Fibroblast of lung (primary cell): ENCODE measurements around the gene GET4. TPM values are rescaled to one million over a fixed set of nuclear protein-coding genes. Genes with fewer than 3 reads are reported as not detected.
"Not testable (repeated sequence)": the region's sequence is repeated elsewhere in the genome, so short reads cannot be mapped to it uniquely, and the experiment has no call there.

Experiments used
- DNase-seq, 2 donors: peaks; one replicate each; pipeline versions ENCODE4 v3.0.0 to v3.0.0-alpha.2; 2010; ENCODE audit warnings: low read depth in 2 of 2
- H2AFZ ChIP-seq: 2 replicates; pipeline ENCODE4 v1.5.1; 2012; ENCODE audit warnings: low read length, control low read depth, inconsistent platforms
- H3K27ac ChIP-seq: 2 replicates; pipeline ENCODE4 v1.5.1; 2011; ENCODE audit warnings: low read length, control low read depth; ENCODE audit not compliant: insufficient read depth
- H3K27me3 ChIP-seq: 2 replicates; pipeline ENCODE4 v1.5.1; 2011; ENCODE audit warnings: mild to moderate bottlenecking, low read length; ENCODE audit not compliant: control insufficient read depth, insufficient read depth
- H3K36me3 ChIP-seq: 2 replicates; pipeline ENCODE4 v1.5.1; 2011; ENCODE audit warnings: low read length; ENCODE audit not compliant: control insufficient read depth, insufficient read depth
- H3K4me1 ChIP-seq: 2 replicates; pipeline ENCODE4 v1.5.1; 2011; ENCODE audit warnings: low read length; ENCODE audit not compliant: control insufficient read depth, insufficient read depth; ENCODE audit errors: extremely low read depth
- H3K4me2 ChIP-seq: 2 replicates; pipeline ENCODE4 v1.5.1; 2011; ENCODE audit warnings: low read length, control low read depth; ENCODE audit not compliant: insufficient read depth; ENCODE audit errors: extremely low read depth
- H3K4me3 ChIP-seq, 4 experiments: fragments of 200-600 bp in 1 of 4; sonication (generic) in 1 of 4; replicated peaks in 1 of 4; 2 replicates each; pipeline ENCODE4 v1.5.1; 2011 to 2016; ENCODE audit warnings: low read length in 4 of 4, low read depth in 3 of 4, mild to moderate bottlenecking in 3 of 4, control low read depth in 2 of 4, inconsistent platforms in 1 of 4, mixed read lengths in 1 of 4; ENCODE audit not compliant: insufficient read depth in 1 of 4; ENCODE audit errors: control extremely low read depth in 1 of 4
- H3K79me2 ChIP-seq: 2 replicates; pipeline ENCODE4 v1.5.1; 2012; ENCODE audit warnings: mild to moderate bottlenecking, low read length, inconsistent platforms; ENCODE audit not compliant: control insufficient read depth, insufficient read depth
- H3K9ac ChIP-seq: 2 replicates; pipeline ENCODE4 v1.5.1; 2011; ENCODE audit warnings: mild to moderate bottlenecking, low read length, control low read depth; ENCODE audit not compliant: insufficient read depth
- H3K9me3 ChIP-seq: 2 replicates; pipeline ENCODE4 v1.5.1; 2012; ENCODE audit warnings: low read depth, low read length; ENCODE audit not compliant: control insufficient read depth, insufficient read depth
- H4K20me1 ChIP-seq: 2 replicates; pipeline ENCODE4 v1.5.1; 2011; ENCODE audit warnings: low read length; ENCODE audit not compliant: control insufficient read depth, insufficient read depth; ENCODE audit errors: extremely low read depth
- EZH2 ChIP-seq: IDR thresholded peaks from 2 replicates; pipeline ENCODE4 v1.5.1; 2012; ENCODE audit warnings: low read length, control low read depth, mild to moderate bottlenecking; ENCODE audit errors: missing control alignments
- polyA plus RNA-seq, 2 donors: library from polyadenylated mRNA; depleted of rRNA in 1 of 2; stranded (reverse) in 1 of 2; unstranded in 1 of 2; fragments of >200 nt; gene quantifications; 2 replicates each; pipeline ENCODE4 v1.2.1, GENCODE V29; 2011 to 2012; ENCODE audit warnings: missing spikeins in 1 of 2
- total RNA-seq: library from RNA; depleted of rRNA; stranded (reverse); fragments of >200 nt; gene quantifications from 2 replicates; pipeline ENCODE4 v1.2.1, GENCODE V29; 2014
- TF ChIP-seq, protein P1 (sequence below), 2 donors: IDR thresholded peaks in 1 of 2; conservative IDR thresholded peaks in 1 of 2; 1 replicate in 1 of 2; 2 replicates in 1 of 2; pipeline ENCODE4 v1.5.1; 2011 to 2012; ENCODE audit warnings: low read length in 2 of 2, control low read depth in 1 of 2, inconsistent platforms in 1 of 2, low read depth in 1 of 2, mild to moderate bottlenecking in 1 of 2

GET4 gene
- total and polyA plus RNA-seq, 2 donors (not counting 1 experiment from before 2014, with no cell fraction given) = 13.4 to 23.1 TPM

DNA sequence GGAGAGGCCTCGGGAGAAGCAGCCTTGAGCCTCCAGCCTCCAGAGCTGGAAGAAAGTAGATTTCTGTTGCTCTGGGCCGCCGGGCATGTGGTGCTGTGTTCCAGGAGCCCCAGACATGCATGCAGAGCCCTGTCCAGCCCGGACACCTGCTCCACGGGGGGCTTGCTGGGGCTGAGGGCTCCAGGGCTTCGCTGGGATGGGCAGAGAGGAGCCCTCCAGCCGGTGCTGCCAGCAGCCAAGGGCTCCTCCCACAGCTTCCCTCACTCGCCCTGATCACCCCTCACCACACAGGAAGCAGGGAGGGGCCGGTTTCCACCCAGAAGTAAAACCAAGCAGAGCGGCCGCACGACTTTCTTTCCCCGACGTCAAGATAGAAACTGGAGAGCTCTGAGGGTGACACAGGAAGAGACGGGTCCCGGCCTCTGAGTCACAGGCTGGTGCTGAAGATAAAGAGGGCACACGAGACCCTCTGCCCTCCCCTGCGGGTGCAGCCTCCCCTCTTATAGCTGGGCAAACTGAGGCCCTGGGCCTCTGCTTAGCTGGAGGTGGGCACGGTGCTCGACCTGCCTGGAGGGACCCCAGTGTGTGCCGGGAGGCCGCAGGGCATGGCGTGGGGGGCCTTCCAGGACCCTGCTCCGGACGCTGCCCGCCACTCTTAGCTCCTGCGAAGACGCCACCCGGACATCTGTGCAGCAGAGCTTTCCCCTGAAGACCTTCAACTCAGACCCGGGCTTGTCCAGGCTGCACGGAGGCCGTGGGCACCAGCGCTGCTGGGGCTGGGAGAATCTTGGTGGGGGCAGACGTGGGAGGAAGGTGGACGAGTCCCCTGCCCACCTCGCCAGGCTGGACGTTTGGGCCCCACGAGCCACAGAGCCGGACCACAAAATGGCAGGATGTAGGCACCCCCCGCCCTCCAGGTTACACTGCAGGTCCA lies 47.0 kb downstream of the GET4 start:
- Histone ChIP-seq H3K4me2 (no peak overlapping the region), H3K27me3 (no peaks in the 10 kb centered on the region), H3K4me3 (no peak overlapping the region), H3K4me1 (peaks cover 2% of the 10 kb centered on the region), H3K36me3 (no peaks in the 10 kb centered on the region), H2AFZ (peak overlapping the region; percentile 26), H3K9ac (peak overlapping the region; percentile 23), H4K20me1 (no peaks in the 10 kb centered on the region), H3K27ac (no peak overlapping the region), H3K9me3 (no peaks in the 10 kb centered on the region), H3K79me2 (no peaks in the 10 kb centered on the region)
- TF ChIP-seq, protein P1, sequence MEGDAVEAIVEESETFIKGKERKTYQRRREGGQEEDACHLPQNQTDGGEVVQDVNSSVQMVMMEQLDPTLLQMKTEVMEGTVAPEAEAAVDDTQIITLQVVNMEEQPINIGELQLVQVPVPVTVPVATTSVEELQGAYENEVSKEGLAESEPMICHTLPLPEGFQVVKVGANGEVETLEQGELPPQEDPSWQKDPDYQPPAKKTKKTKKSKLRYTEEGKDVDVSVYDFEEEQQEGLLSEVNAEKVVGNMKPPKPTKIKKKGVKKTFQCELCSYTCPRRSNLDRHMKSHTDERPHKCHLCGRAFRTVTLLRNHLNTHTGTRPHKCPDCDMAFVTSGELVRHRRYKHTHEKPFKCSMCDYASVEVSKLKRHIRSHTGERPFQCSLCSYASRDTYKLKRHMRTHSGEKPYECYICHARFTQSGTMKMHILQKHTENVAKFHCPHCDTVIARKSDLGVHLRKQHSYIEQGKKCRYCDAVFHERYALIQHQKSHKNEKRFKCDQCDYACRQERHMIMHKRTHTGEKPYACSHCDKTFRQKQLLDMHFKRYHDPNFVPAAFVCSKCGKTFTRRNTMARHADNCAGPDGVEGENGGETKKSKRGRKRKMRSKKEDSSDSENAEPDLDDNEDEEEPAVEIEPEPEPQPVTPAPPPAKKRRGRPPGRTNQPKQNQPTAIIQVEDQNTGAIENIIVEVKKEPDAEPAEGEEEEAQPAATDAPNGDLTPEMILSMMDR (conservative IDR thresholded peaks at IDR 0.05 in 1 of 2, IDR thresholded peaks at IDR 0.05 in 1 of 2; ENCODE audit: low read depth in 1 of 2, low read length in 2 of 2) = no peak
- TF ChIP-seq EZH2 = no peak
- peak; percentile 44 to 51 for DNase-seq

DNA sequence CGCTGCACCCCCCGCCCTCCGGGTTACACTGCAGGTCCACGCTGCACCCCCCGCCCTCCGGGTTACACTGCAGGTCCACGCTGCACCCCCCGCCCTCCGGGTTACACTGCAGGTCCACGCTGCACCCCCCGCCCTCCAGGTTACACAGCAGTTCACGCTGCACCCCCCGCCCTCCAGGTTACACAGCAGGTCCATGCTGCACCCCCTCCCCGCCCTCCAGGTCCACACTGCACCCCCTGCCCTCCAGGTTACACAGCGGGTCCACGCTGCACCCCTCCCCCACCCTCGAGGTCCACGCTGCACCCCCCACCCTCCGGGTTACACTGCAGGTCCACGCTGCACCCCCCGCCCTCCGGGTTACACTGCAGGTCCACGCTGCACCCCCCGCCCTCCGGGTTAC lies 47.7 kb downstream of the GET4 start:
- DNase-seq, H3K9ac ChIP-seq, H4K20me1 ChIP-seq, H3K4me2 ChIP-seq, H3K27ac ChIP-seq, H3K27me3 ChIP-seq, H3K4me1 ChIP-seq, H3K9me3 ChIP-seq, H3K4me3 ChIP-seq, H2AFZ ChIP-seq, H3K79me2 ChIP-seq, H3K36me3 ChIP-seq: not testable (repeated sequence)

DNA sequence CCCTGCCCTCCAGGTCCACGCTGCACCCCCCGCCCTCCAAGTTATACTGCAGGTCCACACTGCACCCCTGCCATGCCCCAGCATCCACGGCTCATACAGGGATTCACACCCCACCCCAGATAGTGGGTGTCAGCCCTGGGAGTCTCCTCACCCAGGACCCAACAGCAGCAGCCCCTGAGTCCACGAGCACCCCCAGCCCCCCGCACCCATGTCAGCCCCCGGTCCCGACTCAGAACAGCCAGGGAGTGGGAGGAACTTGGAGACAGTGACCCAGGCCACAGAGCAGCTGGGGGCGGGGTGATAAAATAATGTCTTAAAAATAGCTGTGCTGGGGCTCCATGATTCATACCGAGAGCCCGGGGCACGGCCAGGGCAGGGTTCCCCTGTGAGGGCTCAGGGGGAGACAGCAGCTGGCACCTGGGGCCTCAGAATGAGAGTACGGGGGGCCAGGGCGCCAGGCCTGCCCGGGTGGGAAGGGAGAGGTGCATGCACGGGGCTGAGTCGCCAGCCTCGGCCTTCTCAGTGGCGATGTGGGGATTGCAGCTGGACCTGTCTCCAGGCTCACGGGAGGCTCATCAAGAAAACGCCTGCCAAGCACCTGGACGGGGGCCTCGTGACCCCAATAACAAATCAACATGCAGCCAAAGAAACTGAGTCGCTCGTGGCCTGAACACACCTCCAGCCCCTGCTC lies 48.3 kb downstream of the GET4 start:
- Histone ChIP-seq H3K4me1 (peaks cover 2% of the 10 kb centered on the region), H3K79me2 (no peaks in the 10 kb centered on the region), H2AFZ (no peak overlapping the region), H3K9ac (no peak overlapping the region), H4K20me1 (no peaks in the 10 kb centered on the region), H3K4me3 (no peak overlapping the region), H3K27ac (no peak overlapping the region), H3K9me3 (no peaks in the 10 kb centered on the region), H3K27me3 (no peaks in the 10 kb centered on the region), H3K36me3 (no peaks in the 10 kb centered on the region), H3K4me2 (no peak overlapping the region)
- DNase-seq = peak in 1 of 2 donors; percentile 27
- TF ChIP-seq, protein P1 (conservative IDR thresholded peaks at IDR 0.05 in 1 of 2, IDR thresholded peaks at IDR 0.05 in 1 of 2; ENCODE audit: low read depth in 1 of 2, low read length in 2 of 2) = no peak
